GM21786 (cell line): ENCODE data around the gene OLFM3.

Source experiments
- ATAC-seq: cut with Tn5 transposase; IDR thresholded peaks from one replicate; pipeline ENCODE4 v1.9.1; 2021; ENCODE audit not compliant: unreplicated experiment

OLFM3 gene

DNA sequence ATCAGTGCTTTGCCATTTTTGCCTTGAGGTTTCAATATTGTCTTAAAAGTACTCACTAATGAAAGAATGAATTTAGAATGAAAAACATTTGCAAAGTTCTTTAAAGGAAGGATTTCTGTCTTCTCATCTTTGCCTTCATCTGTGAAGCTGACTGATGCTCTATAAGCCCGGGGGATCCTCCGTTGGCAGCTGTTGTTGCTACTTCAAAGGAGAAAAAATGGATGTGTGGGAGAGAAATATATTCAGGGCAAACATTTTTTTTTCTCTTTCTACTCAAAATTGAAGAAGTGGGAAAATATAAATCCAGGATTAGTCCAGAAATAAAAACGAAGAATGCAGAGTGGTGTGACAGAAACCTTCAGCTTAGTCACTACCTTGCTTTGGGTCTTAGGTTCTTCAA, 142.5 kb downstream of the OLFM3 start:
- no peak for ATAC-seq

DNA sequence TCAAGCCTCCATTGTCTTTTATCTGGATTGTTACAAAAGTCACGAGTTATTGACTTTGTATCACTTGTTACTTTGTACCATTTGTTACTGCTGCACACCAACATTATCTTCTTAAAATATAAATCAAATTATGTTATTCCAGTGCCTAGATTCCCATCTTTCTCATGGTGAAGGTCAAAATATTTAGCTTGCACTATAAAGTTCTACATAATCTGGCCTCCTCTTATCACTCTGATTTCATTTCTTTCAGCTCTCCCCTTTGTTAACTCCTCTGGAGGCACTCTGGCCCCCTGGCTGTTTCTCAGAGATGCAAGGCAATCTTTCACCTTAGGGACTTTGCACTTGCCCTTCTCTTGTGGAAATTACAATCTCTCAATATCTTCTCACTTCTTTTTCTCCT, 143.8 kb downstream of the OLFM3 start:
- ATAC-seq, result no peak

DNA sequence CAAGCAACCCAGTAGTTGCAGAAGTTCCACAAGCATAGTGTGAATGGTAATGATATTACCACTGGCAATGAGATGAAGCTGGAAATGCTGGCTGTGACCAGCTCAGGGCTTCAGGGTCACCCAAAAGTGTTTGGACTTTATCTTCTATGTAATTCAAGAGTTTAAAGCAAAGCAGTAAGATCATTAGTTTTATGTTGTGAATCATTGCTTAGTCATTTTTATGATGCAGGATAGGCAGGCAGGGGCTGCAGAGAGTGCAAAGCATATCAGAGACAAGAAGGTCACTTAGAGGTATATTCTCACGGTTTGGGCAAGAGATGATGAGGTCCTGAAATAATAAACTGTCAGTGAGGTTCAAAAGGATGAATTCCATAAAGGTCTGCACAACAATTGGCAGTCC, 147.4 kb downstream of the OLFM3 start:
- no peak for ATAC-seq

DNA sequence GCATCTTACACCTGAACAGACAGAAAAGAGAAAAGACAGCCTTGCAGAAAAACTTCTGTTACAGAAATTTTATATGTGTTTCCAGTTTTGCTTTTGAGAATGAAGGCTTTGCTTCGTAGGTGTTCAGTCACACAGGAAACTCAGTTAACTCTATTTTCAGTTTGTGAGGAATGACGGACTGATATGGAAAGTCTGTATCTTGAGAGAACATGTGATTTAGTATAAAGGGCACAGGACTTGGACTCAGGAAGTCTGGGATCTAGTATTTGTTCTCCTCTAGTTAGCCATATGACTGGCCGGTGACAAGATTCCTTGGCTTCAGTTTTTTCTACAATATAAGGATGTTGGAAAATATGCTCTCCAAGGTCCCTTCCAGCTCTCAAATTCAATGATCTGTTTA, 149.1 kb downstream of the OLFM3 start:
- no peak for ATAC-seq

DNA sequence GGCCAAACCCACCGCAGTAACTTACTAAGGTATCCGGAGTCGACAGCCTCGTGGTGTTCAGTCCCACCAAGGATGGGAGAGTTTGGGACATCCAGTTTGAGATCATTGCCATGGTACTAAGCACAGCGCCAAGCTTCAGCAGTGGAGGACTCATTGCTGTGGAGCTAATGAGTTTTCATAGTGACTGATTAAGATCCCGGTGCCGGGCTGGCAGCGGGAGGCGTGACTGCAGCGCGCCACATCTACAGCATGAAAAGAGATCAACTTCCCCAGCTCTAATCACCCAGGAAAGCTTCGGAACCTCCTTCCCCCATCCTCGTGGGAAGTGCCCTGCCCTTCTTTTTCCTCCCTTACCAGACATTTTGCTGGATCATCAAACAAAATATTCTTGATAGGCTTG, 149.9 kb downstream of the OLFM3 start:
- no peak for ATAC-seq

DNA sequence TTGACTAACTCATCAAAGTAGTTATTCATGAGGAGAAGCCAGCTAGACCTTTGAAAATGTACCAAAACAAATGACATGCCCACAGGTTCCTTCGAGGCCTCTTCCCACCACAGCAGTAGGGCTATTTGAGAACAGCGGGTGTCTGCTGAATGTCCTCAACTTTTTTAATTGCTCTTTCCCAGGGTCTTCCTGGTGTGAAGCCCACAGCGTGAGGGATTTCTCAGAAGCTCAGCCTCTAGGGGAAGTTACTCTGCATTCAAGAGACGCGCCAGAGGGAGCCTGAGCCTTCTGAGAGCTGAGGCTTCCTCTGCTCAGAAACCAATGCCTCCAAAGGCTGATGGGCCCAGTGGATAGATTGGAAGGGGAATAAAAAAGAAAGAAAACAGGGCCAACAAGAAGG, 153.6 kb downstream of the OLFM3 start:
- no peak for ATAC-seq

DNA sequence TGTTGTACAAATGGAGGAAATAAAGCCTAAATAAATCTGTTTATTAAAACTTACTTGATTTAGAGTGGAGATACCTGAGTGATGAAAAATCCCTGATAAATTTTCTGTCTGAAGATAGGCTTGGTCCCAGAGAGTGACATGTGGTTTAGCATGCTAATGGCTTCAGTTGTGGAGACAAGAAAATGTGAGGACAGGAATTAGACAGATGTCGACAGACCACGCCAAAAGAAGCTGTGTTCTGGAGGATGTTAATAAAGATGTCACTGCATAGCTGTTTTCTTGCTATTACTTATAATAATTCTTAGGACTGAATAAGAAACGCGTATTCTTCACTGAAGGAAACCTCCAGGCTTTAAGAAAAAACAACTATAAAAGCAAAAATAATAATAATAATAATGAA, 154.9 kb downstream of the OLFM3 start:
- no peak for ATAC-seq

DNA sequence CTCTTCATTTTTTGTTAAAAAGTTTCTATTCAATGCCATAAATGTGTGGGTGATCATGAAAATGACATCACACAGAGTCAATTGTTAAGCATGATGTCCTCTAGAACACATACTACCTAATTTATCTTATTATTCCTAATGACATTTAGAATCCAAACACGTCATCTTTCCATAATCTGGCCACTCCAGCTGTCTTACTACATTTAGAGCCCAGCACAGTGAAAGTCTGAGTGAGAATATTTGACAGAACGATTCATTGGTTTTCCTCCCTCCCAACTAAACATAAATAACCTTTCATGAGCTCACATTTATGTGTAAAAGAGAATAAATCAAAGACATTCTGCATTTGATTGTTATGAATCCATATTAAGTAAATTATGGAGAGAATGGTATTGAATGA, 160.7 kb downstream of the OLFM3 start:
- ATAC-seq, result no peak

DNA sequence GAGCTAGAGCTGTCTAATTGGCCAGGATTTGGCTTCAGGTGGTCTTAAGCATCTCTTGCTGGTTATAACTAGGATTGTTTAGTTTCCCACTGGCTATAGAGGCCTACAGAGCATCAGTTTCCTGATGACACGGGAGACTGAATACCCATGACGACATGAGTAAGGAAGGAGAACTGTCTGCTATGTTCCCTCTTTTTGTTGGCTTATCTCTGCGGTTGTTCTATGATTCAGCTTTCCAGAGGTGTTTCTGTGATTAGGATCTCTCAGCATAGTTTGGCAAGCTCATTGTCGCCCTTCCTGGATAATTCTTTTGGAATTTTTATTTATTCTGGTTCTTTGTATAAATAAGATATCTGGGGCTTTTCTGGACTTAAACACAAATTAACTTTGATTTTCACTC, 163.4 kb downstream of the OLFM3 start:
- ATAC-seq, result no peak

DNA sequence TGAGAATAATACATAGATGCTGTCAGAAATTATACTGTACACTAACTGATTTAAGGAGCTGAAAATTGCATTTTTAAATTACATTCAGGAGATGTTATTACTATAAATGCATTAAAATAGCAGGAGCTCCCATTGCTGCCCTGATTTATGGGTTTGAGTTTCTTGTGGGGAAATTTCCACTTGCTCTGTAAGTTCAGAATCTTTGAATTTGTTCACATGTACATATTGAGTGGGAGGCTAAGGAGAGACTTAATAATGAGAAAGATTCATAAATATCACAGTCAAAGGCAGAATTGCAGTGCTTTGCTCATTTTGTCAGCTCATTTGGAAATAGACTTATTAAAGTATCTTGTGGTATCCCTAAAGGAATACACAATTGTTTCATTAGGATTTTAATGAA, 170.3 kb downstream of the OLFM3 start:
- no peak for ATAC-seq

DNA sequence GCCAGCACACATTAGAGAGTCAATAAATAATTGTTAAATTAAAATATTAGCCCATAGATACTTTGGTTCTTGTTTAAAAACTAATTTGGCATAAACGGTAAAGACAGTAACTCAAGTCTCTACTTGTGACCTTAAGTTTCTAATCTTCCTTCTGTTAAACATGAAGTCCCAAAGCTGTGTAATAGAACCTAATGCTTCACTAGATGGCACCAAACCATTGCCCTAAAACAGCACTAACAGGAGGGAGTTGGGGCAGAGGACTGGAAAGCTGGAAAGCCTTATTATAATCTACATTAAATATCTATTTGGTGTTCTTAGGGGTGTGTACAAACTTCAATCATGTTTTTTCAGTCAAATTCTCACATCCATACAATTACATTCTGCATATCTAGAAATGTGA, 176.7 kb downstream of the OLFM3 start:
- ATAC-seq, result no peak

DNA sequence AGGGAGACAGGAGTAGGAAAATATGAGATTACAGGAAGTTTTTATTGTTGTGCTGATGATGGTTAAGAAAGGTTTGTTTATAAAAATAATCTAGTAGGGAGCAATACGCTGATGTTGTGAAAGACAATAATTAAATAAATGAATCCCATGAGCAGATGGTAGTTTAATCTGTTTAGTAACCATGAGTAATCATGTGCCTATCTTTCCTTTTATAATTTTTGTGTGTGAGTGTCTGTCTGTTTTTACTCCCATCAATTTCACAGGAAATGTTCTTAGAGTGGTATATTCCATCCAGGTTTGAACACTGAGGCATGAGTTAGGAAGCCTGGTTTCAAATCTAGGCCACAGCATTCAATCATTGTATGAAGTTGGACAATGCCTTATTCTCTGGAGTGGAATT, 180.5 kb downstream of the OLFM3 start:
- ATAC-seq, result no peak

DNA sequence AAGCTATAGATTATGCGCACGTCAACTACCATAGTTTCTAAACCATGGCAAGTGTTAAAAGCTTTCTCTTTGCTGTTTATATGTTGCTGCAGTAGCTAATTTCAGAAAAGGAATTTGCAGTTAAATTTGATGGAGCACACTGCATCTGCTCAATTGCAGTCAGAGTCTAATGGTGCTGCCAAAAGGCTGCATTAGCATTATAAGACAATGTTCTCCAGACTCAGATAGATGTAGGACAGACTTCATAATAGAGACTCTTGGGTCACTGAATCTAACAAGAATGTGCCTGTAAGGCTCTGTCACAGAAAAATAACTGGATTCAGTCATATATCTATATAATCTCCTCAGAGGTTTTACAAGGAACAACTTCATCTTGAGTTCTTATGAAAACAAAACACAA, 198.3 kb downstream of the OLFM3 start:
- ATAC-seq, result no peak

DNA sequence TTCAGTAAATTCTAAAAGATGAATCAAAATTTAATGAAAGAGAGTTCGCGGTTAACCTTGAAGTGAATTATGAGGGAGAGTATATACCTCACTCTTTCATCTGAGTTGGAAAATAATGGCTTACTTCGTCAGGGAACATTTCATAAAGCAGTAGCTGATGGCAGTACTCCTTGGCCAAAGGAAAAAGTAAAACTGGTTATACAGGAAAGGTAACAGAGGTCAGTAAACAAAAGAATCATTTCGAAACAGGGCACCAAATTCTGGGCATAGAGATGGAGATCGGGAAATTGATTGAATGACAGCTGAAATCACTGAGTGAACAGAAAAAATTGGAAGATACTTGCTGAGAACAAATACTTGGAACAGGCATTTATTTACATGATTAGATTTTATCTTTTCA, 199.0 kb downstream of the OLFM3 start:
- no peak for ATAC-seq

DNA sequence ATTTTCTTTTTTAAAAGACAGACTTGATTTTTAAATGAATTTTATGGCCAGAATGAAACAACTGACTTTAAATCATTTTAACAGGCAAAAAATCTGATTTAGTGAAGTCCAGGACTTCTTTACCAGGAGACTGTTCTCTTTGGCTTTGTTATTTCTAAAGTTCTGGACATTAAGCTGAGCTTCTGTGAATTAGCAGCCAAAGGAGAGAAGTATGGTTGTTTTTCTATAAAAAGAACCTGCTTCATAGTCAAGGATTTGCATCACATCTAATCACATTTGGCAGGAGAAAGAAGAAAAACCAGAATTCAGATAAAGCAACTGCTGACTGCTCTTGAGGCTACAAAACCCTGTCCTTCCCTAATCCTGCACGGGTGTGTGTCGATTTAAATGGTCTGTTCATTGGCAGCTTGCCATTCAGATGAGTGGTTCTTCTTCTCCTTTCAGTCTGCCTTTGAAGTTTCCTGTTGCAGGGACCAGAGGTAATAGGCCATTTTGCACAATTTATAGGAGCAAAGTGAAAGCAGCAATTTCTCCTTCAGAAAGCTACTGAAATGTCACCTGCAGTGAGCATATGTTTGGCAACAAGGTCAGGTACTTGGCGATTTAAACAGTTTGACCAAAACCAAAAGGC, 215.4 kb downstream of the OLFM3 start:
- no peak for ATAC-seq

DNA sequence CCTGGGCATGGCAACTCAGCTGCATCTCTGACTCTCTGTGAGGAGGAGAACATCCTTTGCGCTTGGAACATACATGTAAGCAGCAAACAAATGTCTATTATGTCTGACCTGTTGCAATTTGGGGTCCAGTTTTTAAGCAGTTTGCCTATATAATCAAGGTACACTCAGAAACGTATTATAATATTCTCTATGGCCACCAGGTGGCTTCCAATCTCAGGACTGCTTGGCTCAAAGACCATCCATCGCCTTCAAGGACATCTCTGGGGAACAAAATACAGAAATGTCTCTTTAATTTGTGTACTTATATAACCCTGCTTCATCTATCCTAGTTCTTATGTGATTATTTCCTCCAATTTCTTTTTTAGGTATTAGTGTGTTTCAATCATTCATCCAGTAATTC, 227.2 kb downstream of the OLFM3 start:
- ATAC-seq, result peak; percentile 71

DNA sequence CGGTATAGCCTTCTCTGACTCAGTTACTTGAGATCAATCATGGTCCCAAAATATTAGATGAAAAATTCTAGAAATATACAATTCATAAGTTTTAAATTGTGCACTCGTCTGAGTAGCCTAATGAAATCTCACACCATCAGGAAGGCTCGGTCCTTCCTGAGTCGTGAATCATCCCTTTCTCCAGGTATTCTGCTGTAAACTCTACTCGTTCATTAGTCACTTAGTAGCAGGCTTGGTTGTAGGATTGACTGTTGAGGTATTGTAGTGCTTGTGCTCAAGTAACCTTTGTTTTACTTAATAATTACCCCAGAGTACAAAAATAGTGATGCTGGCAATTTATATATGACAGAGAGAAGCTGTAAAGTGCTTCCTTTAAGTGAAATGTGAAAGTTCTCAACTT, 238.7 kb downstream of the OLFM3 start:
- ATAC-seq, result no peak

DNA sequence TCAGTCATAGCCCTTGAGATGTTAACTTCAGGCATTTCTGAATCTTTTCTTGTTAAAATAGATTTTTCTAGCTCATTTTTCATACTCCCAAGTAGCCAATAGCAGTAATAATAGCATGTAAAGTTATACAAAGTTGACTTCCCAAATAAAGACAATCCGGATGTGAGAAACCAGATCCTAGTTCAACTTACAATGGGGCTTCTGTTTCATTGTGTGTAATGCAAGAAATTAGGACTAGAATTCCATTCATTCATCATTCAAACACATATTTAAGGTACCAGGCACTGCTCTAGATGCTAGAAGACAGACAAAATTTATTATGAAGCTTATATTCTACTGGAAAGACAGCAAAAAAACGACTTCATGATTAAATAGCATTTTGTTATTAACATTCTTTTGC, 240.3 kb downstream of the OLFM3 start:
- ATAC-seq, result no peak
